AG10803 (cell line): ENCODE measurements around the gene OVOL2.

Experiments used
- DNase-seq: peaks from one replicate; pipeline ENCODE4 v3.0.0; 2010; ENCODE audit warnings: low read depth
- H3K4me3 ChIP-seq: 2 replicates; pipeline ENCODE4 v1.5.1; 2011; ENCODE audit warnings: mild to moderate bottlenecking, low read length, control low read depth
- CTCF ChIP-seq: conservative IDR thresholded peaks from 2 replicates; pipeline ENCODE4 v1.5.1; 2011; ENCODE audit warnings: mild to moderate bottlenecking, low read length, control low read depth, inconsistent platforms

Gene OVOL2

GRCh38 chr20:18005170-18005989 lies 52.3 kb downstream of the OVOL2 start:
- TF ChIP-seq CTCF = no peak
- no peak overlapping the region for H3K4me3 ChIP-seq
- DNase-seq = no peak

- peak; percentile 56 for DNase-seq
These were observed 53.2 kb downstream of the OVOL2 start for GRCh38 chr20:18004384-18005031.

GRCh38 chr20:18003897-18004296 lies 53.8 kb downstream of the OVOL2 start:
- no peak overlapping the region for H3K4me3 ChIP-seq
- no peak for DNase-seq
- no peak for TF ChIP-seq CTCF

More at GRCh38 chr20:18004384-18005031, 53.2 kb downstream of the OVOL2 start:
- no peak for TF ChIP-seq CTCF
- H3K4me3 ChIP-seq = no peak overlapping the region

- peak; percentile 90 for DNase-seq
- no peak overlapping the region for H3K4me3 ChIP-seq
- TF ChIP-seq CTCF = no peak
These were observed 56.4 kb downstream of the OVOL2 start for GRCh38 chr20:18001131-18001921.

- H3K4me3 ChIP-seq = no peak overlapping the region
- TF ChIP-seq CTCF = no peak
- DNase-seq = no peak
These were observed 58.1 kb downstream of the OVOL2 start for GRCh38 chr20:17999566-17999965.

- no peak overlapping the region for H3K4me3 ChIP-seq
- no peak for TF ChIP-seq CTCF
- DNase-seq = no peak
These were observed 59.3 kb downstream of the OVOL2 start for GRCh38 chr20:17998446-17998845.
